Measurements from ENCODE around the gene RPP38. TPM values are rescaled to one million over a fixed set of nuclear protein-coding genes. Genes with fewer than 3 reads are reported as not detected.

The RPP38 gene
- total and polyA plus RNA-seq, 2 of the 13 experiments (the other 11 are each of a cell fraction or from before 2014, with no cell fraction given) = 11.7 to 16.4 TPM

GRCh38 chr10:15106352-15107013 lies 9.3 kb downstream of the RPP38 start (continued):
- TF ChIP-seq HMGXB4 (CRISPR knock-in tag; IDR thresholded peaks at IDR 0.05; ENCODE audit: borderline replicate concordance in 1 of 2, low read depth in 1 of 2) (peak in 1 of 2 experiments; percentile 35; a peak in 1 of 4 replicates), ZNF850 (CRISPR knock-in tag; conservative IDR thresholded peaks at IDR 0.05) (no peak), ZGPAT (CRISPR knock-in tag; IDR thresholded peaks at IDR 0.05) (peak; percentile 19; the same call in 1 of the 2 replicates), HNF4A (CRISPR knock-in tag; IDR thresholded peaks at IDR 0.05) (peak; percentile 16; the same call in 1 of the 2 replicates), ELF3 (CRISPR knock-in tag; IDR thresholded peaks at IDR 0.05) (0 out of 2 replicates have a peak, but pooled peaks have one; percentile 15), IRF9 (CRISPR knock-in tag; IDR thresholded peaks at IDR 0.05; ENCODE audit: borderline replicate concordance) (no peak), PLRG1 (conservative IDR thresholded peaks at IDR 0.05) (no peak), BCL6 (CRISPR knock-in tag; IDR thresholded peaks at IDR 0.05) (0 out of 2 replicates have a peak, but pooled peaks have one; percentile 11), ZBTB33 (CRISPR knock-in tag; IDR thresholded peaks at IDR 0.05) (0 out of 2 replicates have a peak, but pooled peaks have one; percentile 4), KIAA2018 (CRISPR knock-in tag; IDR thresholded peaks at IDR 0.05; ENCODE audit: borderline replicate concordance) (no peak), ZNF24 (IDR thresholded peaks at IDR 0.05) (no peak), ZNF652 (CRISPR knock-in tag; IDR thresholded peaks at IDR 0.05; ENCODE audit: borderline replicate concordance, low read depth) (peak; percentile 39; the same call in 1 of the 2 replicates), XRCC5 (optimal IDR thresholded peaks at IDR 0.05; ENCODE audit: low read length) (peak; percentile 11), ZNF121 (CRISPR knock-in tag; IDR thresholded peaks at IDR 0.05) (no peak)
